ENCODE measurements around the gene GCFC2. TPM values are rescaled to one million over a fixed set of nuclear protein-coding genes. Genes with fewer than 3 reads are reported as not detected.
"Not testable (repeated sequence)": the region's sequence is repeated elsewhere in the genome, so short reads cannot be mapped to it uniquely, and the experiment has no call there.

Gene GCFC2
- total RNA-seq, 2 donors from 2014 or later = 24.8 to 27.3 TPM

- DNase-seq (ENCODE audit: low spot score in 2 of 2) (no peak), ATAC-seq (no peak)
- no peaks in the 10 kb centered on the region for H3K9me3 Mint-ChIP-seq
- no peak overlapping the region for H3K27ac Mint-ChIP-seq
- peaks cover 23% of the 10 kb centered on the region in 2 donors for H3K36me3 Mint-ChIP-seq
Measured at GRCh38 chr2:75703589-75704287, 7.0 kb downstream of the GCFC2 start.

- H3K27ac Mint-ChIP-seq = no peak overlapping the region
- ATAC-seq (peak in 1 of 2 donors; percentile 79), DNase-seq (ENCODE audit: low spot score in 2 of 2) (no peak)
- H3K9me3 Mint-ChIP-seq = no peaks in the 10 kb centered on the region
- H3K36me3 Mint-ChIP-seq = peaks cover 29% of the 10 kb centered on the region in 2 donors
Measured at GRCh38 chr2:75702593-75702992, 8.1 kb downstream of the GCFC2 start.

- ATAC-seq (no peak), DNase-seq (ENCODE audit: low spot score in 2 of 2) (no peak)
- H3K9me3 Mint-ChIP-seq = no peaks in the 10 kb centered on the region
- no peak overlapping the region for H3K27ac Mint-ChIP-seq
- peaks cover 23 to 24% of the 10 kb centered on the region in 2 donors for H3K36me3 Mint-ChIP-seq
Measured at GRCh38 chr2:75698918-75699317, 11.8 kb downstream of the GCFC2 start.

- DNase-seq (ENCODE audit: low spot score in 2 of 2) (no peak), ATAC-seq (no peak)
- Mint-ChIP-seq H3K9me3 (no peaks in the 10 kb centered on the region), H3K36me3 (peaks cover 20 to 28% of the 10 kb centered on the region in 2 donors), H3K27ac (no peak overlapping the region)
Measured at GRCh38 chr2:75688196-75688595, 22.5 kb downstream of the GCFC2 start.

GRCh38 chr2:75683430-75683829 is 27.3 kb downstream of the GCFC2 start:
- DNase-seq (ENCODE audit: low spot score in 2 of 2); H3K27ac Mint-ChIP-seq; ATAC-seq; H3K9me3 Mint-ChIP-seq: not testable (repeated sequence)
- peaks cover 27% of the 10 kb centered on the region in 2 donors for H3K36me3 Mint-ChIP-seq

- H3K36me3 Mint-ChIP-seq = peaks cover 21% of the 10 kb centered on the region in 2 donors
- peak overlapping the region in 1 of 2 donors; percentile 50 for H3K27ac Mint-ChIP-seq
- DNase-seq (ENCODE audit: low spot score in 2 of 2) (no peak), ATAC-seq (no peak)
- no peaks in the 10 kb centered on the region for H3K9me3 Mint-ChIP-seq
Measured at GRCh38 chr2:75680402-75680801, 30.3 kb downstream of the GCFC2 start.

- no peak for ATAC-seq
- no peaks in the 10 kb centered on the region for H3K9me3 Mint-ChIP-seq
- H3K27ac Mint-ChIP-seq = peak overlapping the region in 1 of 2 donors; percentile 33
- H3K36me3 Mint-ChIP-seq = peaks cover 12 to 13% of the 10 kb centered on the region in 2 donors
- no peak for DNase-seq (ENCODE audit: low spot score in 2 of 2)
Measured at GRCh38 chr2:75679556-75679955, 31.2 kb downstream of the GCFC2 start.

- Mint-ChIP-seq H3K9me3 (no peaks in the 10 kb centered on the region), H3K36me3 (peaks cover 10 to 13% of the 10 kb centered on the region in 2 donors), H3K27ac (no peak overlapping the region)
- DNase-seq (ENCODE audit: low spot score in 2 of 2) = no peak
- no peak for ATAC-seq
Measured at GRCh38 chr2:75676464-75676863, 34.3 kb downstream of the GCFC2 start.

GRCh38 chr2:75675908-75676307 is 34.8 kb downstream of the GCFC2 start:
- Mint-ChIP-seq H3K27ac (no peak overlapping the region), H3K9me3 (no peaks in the 10 kb centered on the region), H3K36me3 (peaks cover 16 to 18% of the 10 kb centered on the region in 2 donors)
- ATAC-seq (no peak), DNase-seq (ENCODE audit: low spot score in 2 of 2) (no peak)

GRCh38 chr2:75675423-75675822 is 35.3 kb downstream of the GCFC2 start:
- DNase-seq (ENCODE audit: low spot score in 2 of 2); ATAC-seq; H3K27ac Mint-ChIP-seq; H3K9me3 Mint-ChIP-seq: not testable (repeated sequence)
- peaks cover 20% of the 10 kb centered on the region in 2 donors for H3K36me3 Mint-ChIP-seq

- no peak for DNase-seq (ENCODE audit: low spot score in 2 of 2)
- ATAC-seq = no peak
- H3K27ac Mint-ChIP-seq = no peak overlapping the region
- peaks cover 14 to 25% of the 10 kb centered on the region in 2 donors for H3K36me3 Mint-ChIP-seq
- H3K9me3 Mint-ChIP-seq = no peaks in the 10 kb centered on the region
Measured at GRCh38 chr2:75667884-75668283, 42.8 kb downstream of the GCFC2 start.

- H3K27ac Mint-ChIP-seq = no peak overlapping the region
- DNase-seq (ENCODE audit: low spot score in 2 of 2) (no peak), ATAC-seq (no peak)
- H3K36me3 Mint-ChIP-seq = peaks cover 11 to 29% of the 10 kb centered on the region in 2 donors
- H3K9me3 Mint-ChIP-seq = no peaks in the 10 kb centered on the region
Measured at GRCh38 chr2:75666911-75667310, 43.8 kb downstream of the GCFC2 start.

- no peak for ATAC-seq
- Mint-ChIP-seq H3K27ac (no peak overlapping the region), H3K36me3 (peaks cover 69 to 95% of the 10 kb centered on the region in 2 donors), H3K9me3 (peaks cover 18% of the 10 kb centered on the region in 2 donors)
- no peak for DNase-seq (ENCODE audit: low spot score in 2 of 2)
Measured at GRCh38 chr2:75657798-75658197, 52.9 kb downstream of the GCFC2 start.

GRCh38 chr2:75656563-75656962 is 54.2 kb downstream of the GCFC2 start:
- ATAC-seq (no peak), DNase-seq (ENCODE audit: low spot score in 2 of 2) (no peak)
- Mint-ChIP-seq H3K27ac (no peak overlapping the region), H3K9me3 (peaks cover 18% of the 10 kb centered on the region in 2 donors), H3K36me3 (peaks cover 70 to 89% of the 10 kb centered on the region in 2 donors)

- H3K36me3 Mint-ChIP-seq = peaks cover 65 to 82% of the 10 kb centered on the region in 2 donors
- ATAC-seq (peak in 1 of 2 donors; percentile 16), DNase-seq (ENCODE audit: low spot score in 2 of 2) (no peak)
- peaks cover 18% of the 10 kb centered on the region in 2 donors for H3K9me3 Mint-ChIP-seq
- H3K27ac Mint-ChIP-seq = no peak overlapping the region
Measured at GRCh38 chr2:75655861-75656260, 54.9 kb downstream of the GCFC2 start.

- peak overlapping the region in 1 of 2 donors; percentile 45 for H3K27ac Mint-ChIP-seq
- H3K36me3 Mint-ChIP-seq = peaks cover 50 to 71% of the 10 kb centered on the region in 2 donors
- DNase-seq (ENCODE audit: low spot score in 2 of 2) (no peak), ATAC-seq (no peak)
- H3K9me3 Mint-ChIP-seq = peaks cover 7 to 9% of the 10 kb centered on the region in 2 donors
Measured at GRCh38 chr2:75654012-75654411, 56.7 kb downstream of the GCFC2 start.

GRCh38 chr2:75647771-75648170 is 62.9 kb downstream of the GCFC2 start:
- Mint-ChIP-seq H3K27ac (peak overlapping the region; percentile 97), H3K36me3 (peaks cover 29 to 31% of the 10 kb centered on the region in 2 donors)
- no peak for ATAC-seq

More at GRCh38 chr2:75647771-75648170, 62.9 kb downstream of the GCFC2 start:
- no peaks in the 10 kb centered on the region for H3K9me3 Mint-ChIP-seq
- DNase-seq (ENCODE audit: low spot score in 2 of 2) = no peak
